WTC11 (cell line): ENCODE measurements around the gene SORT1. TPM values are rescaled to one million over a fixed set of nuclear protein-coding genes. Genes with fewer than 3 reads are reported as not detected.

Experiments
- ATAC-seq: fragments of 200-7000 bp; cut with Tn5 transposase; 2 replicates; pipeline ENCODE4 v1.10.0; 2021; ENCODE audit warnings: mild to moderate bottlenecking, moderate library complexity
- CTCF ChIA-PET: fragments of 300-600 bp; sonication (Branson Sonifier 250); formaldehyde crosslinking; loops from one replicate; lab custom pipeline; 2021; ENCODE audit warnings: antibody characterized with exemption; lab: Charles Lee
- POLR2A ChIA-PET: fragments of 350-600 bp; sonication (Branson Sonifier 250); formaldehyde crosslinking; loops from one replicate; lab custom pipeline; 2021; ENCODE audit warnings: antibody characterized with exemption; lab: Charles Lee
- DNase-seq: peaks from one replicate; pipeline ENCODE4 v3.0.0; 2021; ENCODE audit warnings: low spot score
- H3K27ac Mint-ChIP-seq: 2 replicates; pipeline ENCODE4 v1.8.0; 2021; ENCODE audit warnings: mixed read lengths
- H3K27me3 Mint-ChIP-seq: 2 replicates; pipeline ENCODE4 v1.8.0; 2021; ENCODE audit warnings: low read depth, mild to moderate bottlenecking, moderate library complexity, mixed read lengths
- H3K36me3 Mint-ChIP-seq: 2 replicates; pipeline ENCODE4 v1.8.0; 2021; ENCODE audit warnings: mixed read lengths
- H3K4me1 Mint-ChIP-seq: 2 replicates; pipeline ENCODE4 v1.8.0; 2022; ENCODE audit warnings: mixed read lengths
- H3K4me3 Mint-ChIP-seq: 2 replicates; pipeline ENCODE4 v1.8.0; 2021; ENCODE audit warnings: mild to moderate bottlenecking, moderate library complexity, mixed read lengths
- H3K9me3 Mint-ChIP-seq: 2 replicates; pipeline ENCODE4 v1.8.0; 2021; ENCODE audit warnings: mixed read lengths
- JAZF1 ChIP-seq: fragments of 250-450 bp; sonication (Bioruptor Pico); IDR thresholded peaks from 2 replicates; pipeline ENCODE4 v1.9.0; 2021; ENCODE audit warnings: moderate library complexity, mild to moderate bottlenecking, inconsistent platforms
- KAT7 ChIP-seq: sonication (generic); formaldehyde crosslinking; IDR thresholded peaks from 2 replicates; pipeline ENCODE4 v1.8.1; 2023; ENCODE audit warnings: missing genetic modification reagents, mild to moderate bottlenecking, borderline replicate concordance
- NFE2L1 ChIP-seq: sonication (generic); formaldehyde crosslinking; IDR thresholded peaks from 2 replicates; pipeline ENCODE4 v1.8.1; 2023; ENCODE audit warnings: missing genetic modification reagents
- SMAD4 ChIP-seq: sonication (generic); formaldehyde crosslinking; IDR thresholded peaks from 2 replicates; pipeline ENCODE4 v1.8.0; 2022; ENCODE audit warnings: mild to moderate bottlenecking, missing genetic modification reagents
- SOX15 ChIP-seq: fragments of 250-450 bp; sonication (Bioruptor Pico); IDR thresholded peaks from 2 replicates; pipeline ENCODE4 v1.9.0; 2021; ENCODE audit warnings: mild to moderate bottlenecking
- SP1 ChIP-seq: sonication (generic); formaldehyde crosslinking; conservative IDR thresholded peaks from 2 replicates; pipeline ENCODE4 v1.8.1; 2022; ENCODE audit warnings: missing genetic modification reagents
- ZNF121 ChIP-seq: sonication (generic); formaldehyde crosslinking; IDR thresholded peaks from 2 replicates; pipeline ENCODE4 v1.8.0; 2023; ENCODE audit warnings: missing genetic modification reagents
- ZNF317 ChIP-seq: sonication (generic); formaldehyde crosslinking; IDR thresholded peaks from 2 replicates; pipeline ENCODE4 v1.8.1; 2023; ENCODE audit warnings: low read depth, mild to moderate bottlenecking, moderate library complexity, missing genetic modification reagents, borderline replicate concordance
- total RNA-seq: library from RNA; stranded (reverse); gene quantifications from 3 replicates; pipeline ENCODE4 v1.2.3, GENCODE V29; 2021
- TF ChIP-seq, protein P1 (sequence below): fragments of 250-450 bp; sonication (Bioruptor Pico); IDR thresholded peaks from 2 replicates; pipeline ENCODE4 v1.9.0; 2021; ENCODE audit warnings: mild to moderate bottlenecking, borderline replicate concordance
- TF ChIP-seq, protein P2 (sequence below): fragments of 200-600 bp; IDR thresholded peaks from 2 replicates; pipeline ENCODE4 v1.8.0; 2022; ENCODE audit warnings: antibody characterized with exemption
- TF ChIP-seq, protein P3 (sequence below): sonication (generic); formaldehyde crosslinking; IDR thresholded peaks from 2 replicates; pipeline ENCODE4 v1.8.0; 2023; ENCODE audit warnings: missing genetic modification reagents, mild to moderate bottlenecking, borderline replicate concordance
- TF ChIP-seq, protein P4 (sequence below): sonication (generic); formaldehyde crosslinking; IDR thresholded peaks from 2 replicates; pipeline ENCODE4 v1.8.1; 2023; ENCODE audit warnings: mild to moderate bottlenecking, moderate library complexity, missing genetic modification reagents
- TF ChIP-seq, protein P5 (sequence below): fragments of 250-450 bp; sonication (Bioruptor Pico); IDR thresholded peaks from 2 replicates; pipeline ENCODE4 v1.8.0; 2021; ENCODE audit warnings: mild to moderate bottlenecking
- TF ChIP-seq, protein P6 (sequence below): sonication (generic); formaldehyde crosslinking; IDR thresholded peaks from 2 replicates; pipeline ENCODE4 v1.8.0; 2022; ENCODE audit warnings: mild to moderate bottlenecking, missing genetic modification reagents
- TF ChIP-seq, protein P7 (sequence below): sonication (generic); formaldehyde crosslinking; IDR thresholded peaks from 2 replicates; pipeline ENCODE4 v1.8.0; 2022; ENCODE audit warnings: mild to moderate bottlenecking, missing genetic modification reagents
- TF ChIP-seq, protein P8 (sequence below): fragments of 250-450 bp; sonication (Bioruptor Pico); IDR thresholded peaks from 2 replicates; pipeline ENCODE4 v2.1.2; 2022; ENCODE audit warnings: mild to moderate bottlenecking, moderate library complexity

Gene SORT1
- total RNA-seq, 1 experiment from 2014 or later: 55.9 TPM

DNA sequence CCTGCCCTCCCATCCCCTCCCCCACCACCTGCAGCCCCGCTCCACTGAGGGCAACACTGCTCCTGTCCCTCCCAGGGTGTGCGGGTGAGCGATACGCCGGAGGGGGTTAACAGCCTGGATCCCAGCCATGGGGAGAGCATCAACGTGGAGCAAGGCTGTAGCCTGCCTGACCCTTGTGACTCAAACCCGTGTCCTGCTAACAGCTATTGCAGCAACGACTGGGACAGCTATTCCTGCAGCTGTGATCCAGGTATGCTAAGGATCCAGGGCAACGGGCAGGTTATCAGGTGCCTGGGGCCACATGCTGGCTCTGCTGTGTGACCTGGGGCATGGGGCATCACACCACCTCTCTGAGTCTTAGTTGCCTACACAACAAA is 133.4 kb downstream of the SORT1 start (continued):
- TF ChIP-seq, protein P1, sequence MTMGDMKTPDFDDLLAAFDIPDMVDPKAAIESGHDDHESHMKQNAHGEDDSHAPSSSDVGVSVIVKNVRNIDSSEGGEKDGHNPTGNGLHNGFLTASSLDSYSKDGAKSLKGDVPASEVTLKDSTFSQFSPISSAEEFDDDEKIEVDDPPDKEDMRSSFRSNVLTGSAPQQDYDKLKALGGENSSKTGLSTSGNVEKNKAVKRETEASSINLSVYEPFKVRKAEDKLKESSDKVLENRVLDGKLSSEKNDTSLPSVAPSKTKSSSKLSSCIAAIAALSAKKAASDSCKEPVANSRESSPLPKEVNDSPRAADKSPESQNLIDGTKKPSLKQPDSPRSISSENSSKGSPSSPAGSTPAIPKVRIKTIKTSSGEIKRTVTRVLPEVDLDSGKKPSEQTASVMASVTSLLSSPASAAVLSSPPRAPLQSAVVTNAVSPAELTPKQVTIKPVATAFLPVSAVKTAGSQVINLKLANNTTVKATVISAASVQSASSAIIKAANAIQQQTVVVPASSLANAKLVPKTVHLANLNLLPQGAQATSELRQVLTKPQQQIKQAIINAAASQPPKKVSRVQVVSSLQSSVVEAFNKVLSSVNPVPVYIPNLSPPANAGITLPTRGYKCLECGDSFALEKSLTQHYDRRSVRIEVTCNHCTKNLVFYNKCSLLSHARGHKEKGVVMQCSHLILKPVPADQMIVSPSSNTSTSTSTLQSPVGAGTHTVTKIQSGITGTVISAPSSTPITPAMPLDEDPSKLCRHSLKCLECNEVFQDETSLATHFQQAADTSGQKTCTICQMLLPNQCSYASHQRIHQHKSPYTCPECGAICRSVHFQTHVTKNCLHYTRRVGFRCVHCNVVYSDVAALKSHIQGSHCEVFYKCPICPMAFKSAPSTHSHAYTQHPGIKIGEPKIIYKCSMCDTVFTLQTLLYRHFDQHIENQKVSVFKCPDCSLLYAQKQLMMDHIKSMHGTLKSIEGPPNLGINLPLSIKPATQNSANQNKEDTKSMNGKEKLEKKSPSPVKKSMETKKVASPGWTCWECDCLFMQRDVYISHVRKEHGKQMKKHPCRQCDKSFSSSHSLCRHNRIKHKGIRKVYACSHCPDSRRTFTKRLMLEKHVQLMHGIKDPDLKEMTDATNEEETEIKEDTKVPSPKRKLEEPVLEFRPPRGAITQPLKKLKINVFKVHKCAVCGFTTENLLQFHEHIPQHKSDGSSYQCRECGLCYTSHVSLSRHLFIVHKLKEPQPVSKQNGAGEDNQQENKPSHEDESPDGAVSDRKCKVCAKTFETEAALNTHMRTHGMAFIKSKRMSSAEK (CRISPR knock-in tag): no peak

DNA sequence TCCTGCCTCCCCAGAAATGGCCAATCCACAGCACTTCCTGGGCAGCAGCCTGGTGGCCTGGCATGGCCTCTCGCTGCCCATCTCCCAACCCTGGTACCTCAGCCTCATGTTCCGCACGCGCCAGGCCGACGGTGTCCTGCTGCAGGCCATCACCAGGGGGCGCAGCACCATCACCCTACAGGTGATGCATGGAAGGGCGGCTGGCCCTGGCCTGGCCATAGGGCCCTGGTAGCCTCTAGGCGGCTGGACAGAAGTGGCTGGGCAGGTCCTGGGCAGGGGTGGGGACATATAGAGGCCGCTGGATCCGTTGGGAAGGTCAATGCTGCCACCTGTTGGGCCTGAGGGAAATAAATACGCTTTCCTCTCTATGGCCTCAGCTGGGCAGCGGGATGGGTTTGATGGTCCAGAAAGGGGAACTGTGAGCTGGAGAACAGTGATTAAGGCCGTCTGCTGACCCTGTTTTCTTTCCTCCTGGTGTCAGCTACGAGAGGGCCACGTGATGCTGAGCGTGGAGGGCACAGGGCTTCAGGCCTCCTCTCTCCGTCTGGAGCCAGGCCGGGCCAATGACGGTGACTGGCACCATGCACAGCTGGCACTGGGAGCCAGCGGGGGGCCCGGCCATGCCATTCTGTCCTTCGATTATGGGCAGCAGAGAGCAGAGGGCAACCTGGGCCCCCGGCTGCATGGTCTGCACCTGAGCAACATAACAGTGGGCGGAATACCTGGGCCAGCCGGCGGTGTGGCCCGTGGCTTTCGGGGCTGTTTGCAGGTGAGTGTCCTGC is 133.9 kb downstream of the SORT1 start:
- CTCF ChIA-PET: interaction anchor here (0.5 to 2.7 kb wide), 30 partner anchors 9 to 274 kb away, joined by 3 to 35 read pairs (median 4); partner anchors contain the start of genes CELSR2, CYB561D1, MYBPHL and PSMA5
- Mint-ChIP-seq H3K4me1 (peaks cover 21% of the 10 kb centered on the region), H3K9me3 (no peaks in the 10 kb centered on the region), H3K36me3 (peaks cover 3% of the 10 kb centered on the region; the same call in 1 of the 2 replicates), H3K4me3 (no peak overlapping the region), H3K27me3 (no peaks in the 10 kb centered on the region), H3K27ac (no peak overlapping the region)
- ATAC-seq (peak; percentile 93), DNase-seq (peak; percentile 96)
- POLR2A ChIA-PET: interaction anchor here (0.6 to 1.0 kb wide), 2 partner anchors 22 to 63 kb away, joined by 3 read pairs; no protein-coding TSS in a partner anchor
- TF ChIP-seq, protein P2, sequence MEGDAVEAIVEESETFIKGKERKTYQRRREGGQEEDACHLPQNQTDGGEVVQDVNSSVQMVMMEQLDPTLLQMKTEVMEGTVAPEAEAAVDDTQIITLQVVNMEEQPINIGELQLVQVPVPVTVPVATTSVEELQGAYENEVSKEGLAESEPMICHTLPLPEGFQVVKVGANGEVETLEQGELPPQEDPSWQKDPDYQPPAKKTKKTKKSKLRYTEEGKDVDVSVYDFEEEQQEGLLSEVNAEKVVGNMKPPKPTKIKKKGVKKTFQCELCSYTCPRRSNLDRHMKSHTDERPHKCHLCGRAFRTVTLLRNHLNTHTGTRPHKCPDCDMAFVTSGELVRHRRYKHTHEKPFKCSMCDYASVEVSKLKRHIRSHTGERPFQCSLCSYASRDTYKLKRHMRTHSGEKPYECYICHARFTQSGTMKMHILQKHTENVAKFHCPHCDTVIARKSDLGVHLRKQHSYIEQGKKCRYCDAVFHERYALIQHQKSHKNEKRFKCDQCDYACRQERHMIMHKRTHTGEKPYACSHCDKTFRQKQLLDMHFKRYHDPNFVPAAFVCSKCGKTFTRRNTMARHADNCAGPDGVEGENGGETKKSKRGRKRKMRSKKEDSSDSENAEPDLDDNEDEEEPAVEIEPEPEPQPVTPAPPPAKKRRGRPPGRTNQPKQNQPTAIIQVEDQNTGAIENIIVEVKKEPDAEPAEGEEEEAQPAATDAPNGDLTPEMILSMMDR: peak; percentile 97
- TF ChIP-seq, protein P3, sequence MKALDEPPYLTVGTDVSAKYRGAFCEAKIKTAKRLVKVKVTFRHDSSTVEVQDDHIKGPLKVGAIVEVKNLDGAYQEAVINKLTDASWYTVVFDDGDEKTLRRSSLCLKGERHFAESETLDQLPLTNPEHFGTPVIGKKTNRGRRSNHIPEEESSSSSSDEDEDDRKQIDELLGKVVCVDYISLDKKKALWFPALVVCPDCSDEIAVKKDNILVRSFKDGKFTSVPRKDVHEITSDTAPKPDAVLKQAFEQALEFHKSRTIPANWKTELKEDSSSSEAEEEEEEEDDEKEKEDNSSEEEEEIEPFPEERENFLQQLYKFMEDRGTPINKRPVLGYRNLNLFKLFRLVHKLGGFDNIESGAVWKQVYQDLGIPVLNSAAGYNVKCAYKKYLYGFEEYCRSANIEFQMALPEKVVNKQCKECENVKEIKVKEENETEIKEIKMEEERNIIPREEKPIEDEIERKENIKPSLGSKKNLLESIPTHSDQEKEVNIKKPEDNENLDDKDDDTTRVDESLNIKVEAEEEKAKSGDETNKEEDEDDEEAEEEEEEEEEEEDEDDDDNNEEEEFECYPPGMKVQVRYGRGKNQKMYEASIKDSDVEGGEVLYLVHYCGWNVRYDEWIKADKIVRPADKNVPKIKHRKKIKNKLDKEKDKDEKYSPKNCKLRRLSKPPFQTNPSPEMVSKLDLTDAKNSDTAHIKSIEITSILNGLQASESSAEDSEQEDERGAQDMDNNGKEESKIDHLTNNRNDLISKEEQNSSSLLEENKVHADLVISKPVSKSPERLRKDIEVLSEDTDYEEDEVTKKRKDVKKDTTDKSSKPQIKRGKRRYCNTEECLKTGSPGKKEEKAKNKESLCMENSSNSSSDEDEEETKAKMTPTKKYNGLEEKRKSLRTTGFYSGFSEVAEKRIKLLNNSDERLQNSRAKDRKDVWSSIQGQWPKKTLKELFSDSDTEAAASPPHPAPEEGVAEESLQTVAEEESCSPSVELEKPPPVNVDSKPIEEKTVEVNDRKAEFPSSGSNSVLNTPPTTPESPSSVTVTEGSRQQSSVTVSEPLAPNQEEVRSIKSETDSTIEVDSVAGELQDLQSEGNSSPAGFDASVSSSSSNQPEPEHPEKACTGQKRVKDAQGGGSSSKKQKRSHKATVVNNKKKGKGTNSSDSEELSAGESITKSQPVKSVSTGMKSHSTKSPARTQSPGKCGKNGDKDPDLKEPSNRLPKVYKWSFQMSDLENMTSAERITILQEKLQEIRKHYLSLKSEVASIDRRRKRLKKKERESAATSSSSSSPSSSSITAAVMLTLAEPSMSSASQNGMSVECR (CRISPR knock-in tag): peak; percentile 96
- TF ChIP-seq JAZF1 (CRISPR knock-in tag) (no peak), SMAD4 (peak; percentile 86; the same call in 1 of the 2 replicates), SOX15 (CRISPR knock-in tag) (no peak), NFE2L1 (CRISPR knock-in tag) (peak; percentile 73; the same call in 1 of the 2 replicates), ZNF121 (CRISPR knock-in tag) (peak; percentile 83), KAT7 (CRISPR knock-in tag) (peak; percentile 32; the same call in 1 of the 2 replicates), SP1 (CRISPR knock-in tag) (peak; percentile 76), ZNF317 (CRISPR knock-in tag) (no peak)
- TF ChIP-seq, protein P4, sequence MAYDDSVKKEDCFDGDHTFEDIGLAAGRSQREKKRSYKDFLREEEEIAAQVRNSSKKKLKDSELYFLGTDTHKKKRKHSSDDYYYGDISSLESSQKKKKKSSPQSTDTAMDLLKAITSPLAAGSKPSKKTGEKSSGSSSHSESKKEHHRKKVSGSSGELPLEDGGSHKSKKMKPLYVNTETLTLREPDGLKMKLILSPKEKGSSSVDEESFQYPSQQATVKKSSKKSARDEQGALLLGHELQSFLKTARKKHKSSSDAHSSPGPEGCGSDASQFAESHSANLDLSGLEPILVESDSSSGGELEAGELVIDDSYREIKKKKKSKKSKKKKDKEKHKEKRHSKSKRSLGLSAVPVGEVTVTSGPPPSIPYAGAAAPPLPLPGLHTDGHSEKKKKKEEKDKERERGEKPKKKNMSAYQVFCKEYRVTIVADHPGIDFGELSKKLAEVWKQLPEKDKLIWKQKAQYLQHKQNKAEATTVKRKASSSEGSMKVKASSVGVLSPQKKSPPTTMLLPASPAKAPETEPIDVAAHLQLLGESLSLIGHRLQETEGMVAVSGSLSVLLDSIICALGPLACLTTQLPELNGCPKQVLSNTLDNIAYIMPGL (CRISPR knock-in tag): peak; percentile 99
- TF ChIP-seq, protein P5, sequence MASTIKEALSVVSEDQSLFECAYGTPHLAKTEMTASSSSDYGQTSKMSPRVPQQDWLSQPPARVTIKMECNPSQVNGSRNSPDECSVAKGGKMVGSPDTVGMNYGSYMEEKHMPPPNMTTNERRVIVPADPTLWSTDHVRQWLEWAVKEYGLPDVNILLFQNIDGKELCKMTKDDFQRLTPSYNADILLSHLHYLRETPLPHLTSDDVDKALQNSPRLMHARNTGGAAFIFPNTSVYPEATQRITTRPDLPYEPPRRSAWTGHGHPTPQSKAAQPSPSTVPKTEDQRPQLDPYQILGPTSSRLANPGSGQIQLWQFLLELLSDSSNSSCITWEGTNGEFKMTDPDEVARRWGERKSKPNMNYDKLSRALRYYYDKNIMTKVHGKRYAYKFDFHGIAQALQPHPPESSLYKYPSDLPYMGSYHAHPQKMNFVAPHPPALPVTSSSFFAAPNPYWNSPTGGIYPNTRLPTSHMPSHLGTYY: no peak
- TF ChIP-seq, protein P6, sequence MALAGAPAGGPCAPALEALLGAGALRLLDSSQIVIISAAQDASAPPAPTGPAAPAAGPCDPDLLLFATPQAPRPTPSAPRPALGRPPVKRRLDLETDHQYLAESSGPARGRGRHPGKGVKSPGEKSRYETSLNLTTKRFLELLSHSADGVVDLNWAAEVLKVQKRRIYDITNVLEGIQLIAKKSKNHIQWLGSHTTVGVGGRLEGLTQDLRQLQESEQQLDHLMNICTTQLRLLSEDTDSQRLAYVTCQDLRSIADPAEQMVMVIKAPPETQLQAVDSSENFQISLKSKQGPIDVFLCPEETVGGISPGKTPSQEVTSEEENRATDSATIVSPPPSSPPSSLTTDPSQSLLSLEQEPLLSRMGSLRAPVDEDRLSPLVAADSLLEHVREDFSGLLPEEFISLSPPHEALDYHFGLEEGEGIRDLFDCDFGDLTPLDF (CRISPR knock-in tag): peak; percentile 90
- TF ChIP-seq, protein P7, sequence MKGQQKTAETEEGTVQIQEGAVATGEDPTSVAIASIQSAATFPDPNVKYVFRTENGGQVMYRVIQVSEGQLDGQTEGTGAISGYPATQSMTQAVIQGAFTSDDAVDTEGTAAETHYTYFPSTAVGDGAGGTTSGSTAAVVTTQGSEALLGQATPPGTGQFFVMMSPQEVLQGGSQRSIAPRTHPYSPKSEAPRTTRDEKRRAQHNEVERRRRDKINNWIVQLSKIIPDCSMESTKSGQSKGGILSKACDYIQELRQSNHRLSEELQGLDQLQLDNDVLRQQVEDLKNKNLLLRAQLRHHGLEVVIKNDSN (CRISPR knock-in tag): peak; percentile 61; the same call in 1 of the 2 replicates
- TF ChIP-seq, protein P8, sequence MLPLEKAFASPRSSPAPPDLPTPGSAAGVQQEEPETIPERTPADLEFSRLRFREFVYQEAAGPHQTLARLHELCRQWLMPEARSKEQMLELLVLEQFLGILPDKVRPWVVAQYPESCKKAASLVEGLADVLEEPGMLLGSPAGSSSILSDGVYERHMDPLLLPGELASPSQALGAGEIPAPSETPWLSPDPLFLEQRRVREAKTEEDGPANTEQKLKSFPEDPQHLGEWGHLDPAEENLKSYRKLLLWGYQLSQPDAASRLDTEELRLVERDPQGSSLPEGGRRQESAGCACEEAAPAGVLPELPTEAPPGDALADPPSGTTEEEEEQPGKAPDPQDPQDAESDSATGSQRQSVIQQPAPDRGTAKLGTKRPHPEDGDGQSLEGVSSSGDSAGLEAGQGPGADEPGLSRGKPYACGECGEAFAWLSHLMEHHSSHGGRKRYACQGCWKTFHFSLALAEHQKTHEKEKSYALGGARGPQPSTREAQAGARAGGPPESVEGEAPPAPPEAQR (CRISPR knock-in tag): no peak
